G401 (cell line): ENCODE measurements around the gene SLC22A14. TPM values are rescaled to one million over a fixed set of nuclear protein-coding genes. Genes with fewer than 3 reads are reported as not detected.
A peak's percentile ranks its signal among the peaks of the same experiment; 100 is the strongest.

ENCODE experiments used
- DNase-seq: peaks from one replicate; pipeline ENCODE4 v3.0.0-alpha.2; 2015; ENCODE audit warnings: low spot score
- in situ Hi-C: cut with HindIII; loops from 2 replicates; pipeline ENCODE4 v1.10.0; 2016; ENCODE audit warnings: low sequenced_read_pairs, mixed read lengths
- total RNA-seq: library from RNA; depleted of rRNA; stranded (reverse); fragments of >200 nt; shearing (Covaris generic); gene quantifications from 2 replicates; pipeline ENCODE4 v1.2.3, GENCODE V29; 2014

The SLC22A14 gene
- total RNA-seq, 1 experiment from 2014 or later = not detected

DNA sequence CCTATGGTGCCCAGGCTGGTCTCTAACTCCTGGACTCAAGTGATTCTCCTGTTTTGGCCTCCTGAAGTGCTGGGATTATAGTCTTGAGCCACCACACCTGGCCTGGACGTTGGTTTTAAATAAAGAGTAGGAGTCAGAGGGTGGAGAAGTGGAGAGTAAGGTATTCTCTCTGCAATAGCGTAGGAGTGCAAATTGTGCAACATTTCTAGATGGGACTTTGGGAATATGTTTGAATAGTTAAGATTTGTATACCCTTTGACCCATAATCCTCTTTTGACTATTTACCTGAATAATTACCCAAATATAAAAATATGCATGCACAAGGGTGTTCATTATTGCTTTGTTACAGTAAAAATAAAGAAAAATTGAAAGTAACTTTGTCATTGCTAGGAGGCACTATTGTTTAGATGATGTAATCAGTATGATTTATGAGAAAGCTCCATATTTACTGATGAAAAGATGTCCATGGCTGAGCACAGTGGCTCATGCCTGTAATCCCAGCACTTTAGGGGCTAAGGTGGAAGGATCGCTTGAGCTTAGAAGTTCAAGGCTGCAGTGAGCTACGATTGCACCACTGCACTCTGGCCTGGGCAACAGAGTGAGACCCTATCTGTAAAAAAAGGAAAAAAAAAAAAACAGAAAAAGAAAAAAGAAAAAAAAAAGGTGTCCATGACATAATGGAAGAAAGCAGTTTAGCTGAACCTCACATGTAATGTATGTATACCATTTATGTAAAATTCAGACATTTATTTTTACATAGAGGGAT, 49.3 kb downstream of the SLC22A14 start:
- in situ Hi-C loops = no loop called here

DNA sequence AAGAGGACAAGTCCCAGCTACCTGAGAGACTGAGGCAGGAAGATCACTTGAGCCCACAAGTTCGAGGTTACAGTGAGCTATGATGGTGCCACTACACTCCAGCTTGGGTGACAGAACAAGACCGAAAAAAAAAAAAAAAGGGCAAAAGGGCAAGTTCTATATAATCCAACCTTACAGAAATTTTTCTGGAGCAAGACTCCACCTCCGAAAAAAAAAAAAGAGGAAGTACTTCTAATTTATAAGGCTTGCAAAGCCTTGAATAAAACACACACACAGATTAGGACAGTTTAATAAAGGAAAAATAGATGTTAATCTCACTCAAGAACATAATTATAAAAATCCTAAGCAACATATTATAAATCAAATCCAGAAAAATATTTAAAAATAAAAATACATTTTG, 50.1 kb downstream of the SLC22A14 start:
- no peak for DNase-seq
- in situ Hi-C loops = no loop called here

More for the DNA sequence above, 49.3 kb downstream of the SLC22A14 start:
- DNase-seq = no peak

DNA sequence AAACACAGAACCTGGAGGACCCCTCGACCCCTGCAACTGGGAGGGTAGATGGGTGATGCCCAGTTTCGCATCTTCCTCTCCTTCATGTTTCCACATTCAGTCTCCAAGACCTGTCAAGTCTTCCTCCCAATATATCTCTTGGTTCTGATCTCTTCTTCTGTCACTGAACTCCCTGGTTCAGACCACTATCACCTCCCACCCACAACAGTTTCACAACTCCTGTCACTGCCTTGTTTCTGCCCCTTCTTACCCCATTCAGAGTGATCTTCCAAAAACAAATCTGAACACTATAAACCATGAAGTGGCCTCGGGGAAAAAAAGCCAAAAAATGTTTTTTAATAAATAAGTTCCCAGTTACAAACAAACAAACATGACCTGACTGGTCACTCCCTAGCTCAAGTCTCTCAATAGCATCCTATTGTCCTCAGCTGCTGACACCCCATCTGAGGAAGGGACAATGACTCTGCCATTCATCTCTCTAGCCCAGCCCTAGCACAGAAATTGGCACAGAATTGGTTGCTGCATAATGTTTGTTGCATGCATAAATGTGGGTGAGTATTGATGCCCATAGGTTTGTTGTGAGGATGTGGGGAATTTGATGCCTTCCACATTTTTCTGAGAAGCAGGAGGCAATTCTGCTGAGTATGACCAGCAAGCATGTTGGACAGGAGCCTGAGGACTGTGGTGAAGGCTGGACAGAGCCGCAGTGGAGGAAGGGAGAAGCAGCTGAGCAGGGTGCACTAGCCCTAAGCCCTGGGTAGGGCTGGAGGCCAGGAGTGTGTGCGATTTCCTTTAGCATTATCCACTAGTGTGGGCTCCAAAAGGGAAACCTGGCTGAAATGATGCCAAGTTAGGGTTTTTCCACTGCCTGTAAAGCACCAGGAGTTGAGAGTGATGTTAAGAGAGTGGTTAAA, 52.3 kb downstream of the SLC22A14 start:
- in situ Hi-C loops = no loop called here
- DNase-seq = no peak

DNA sequence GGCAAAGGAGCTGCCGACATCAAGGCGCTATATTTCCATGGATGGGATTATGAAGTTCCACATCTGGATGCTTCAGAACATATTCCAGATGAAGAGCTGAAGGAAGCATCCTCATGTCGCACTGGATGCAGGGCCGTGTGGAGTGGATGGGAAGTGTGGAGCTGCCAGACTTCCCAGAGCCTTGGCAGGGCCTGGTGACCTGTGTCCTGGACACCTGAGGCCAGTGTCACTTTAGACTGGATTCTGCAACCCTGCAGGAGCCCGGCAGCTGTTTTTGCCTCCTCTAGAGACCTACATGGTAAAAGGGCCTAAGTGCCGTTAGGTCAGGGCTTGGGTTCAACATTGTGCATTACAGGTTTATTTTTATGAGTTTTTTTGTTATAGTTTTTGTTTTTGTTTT, 53.2 kb downstream of the SLC22A14 start:
- in situ Hi-C loops = no loop called here
- DNase-seq = no peak

DNA sequence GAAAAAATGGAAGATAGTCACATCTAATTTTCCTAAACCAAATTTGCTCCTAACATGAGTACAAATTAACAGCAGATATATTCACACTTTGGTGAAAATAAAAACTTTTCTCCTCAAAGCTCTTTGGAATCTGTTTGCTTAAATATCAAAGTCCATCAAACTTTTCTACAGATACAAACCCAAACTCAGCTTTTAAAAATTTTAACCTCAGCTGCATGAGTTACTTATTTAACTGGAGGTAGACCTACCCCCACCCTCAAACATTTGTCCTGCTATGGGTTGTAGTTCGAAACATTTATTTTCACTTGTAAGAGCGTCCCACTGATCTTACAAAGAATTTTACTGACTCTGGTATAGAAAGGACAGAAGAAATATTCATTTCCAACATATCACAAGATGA, 55.6 kb downstream of the SLC22A14 start:
- DNase-seq = no peak
- in situ Hi-C loops = no loop called here

DNA sequence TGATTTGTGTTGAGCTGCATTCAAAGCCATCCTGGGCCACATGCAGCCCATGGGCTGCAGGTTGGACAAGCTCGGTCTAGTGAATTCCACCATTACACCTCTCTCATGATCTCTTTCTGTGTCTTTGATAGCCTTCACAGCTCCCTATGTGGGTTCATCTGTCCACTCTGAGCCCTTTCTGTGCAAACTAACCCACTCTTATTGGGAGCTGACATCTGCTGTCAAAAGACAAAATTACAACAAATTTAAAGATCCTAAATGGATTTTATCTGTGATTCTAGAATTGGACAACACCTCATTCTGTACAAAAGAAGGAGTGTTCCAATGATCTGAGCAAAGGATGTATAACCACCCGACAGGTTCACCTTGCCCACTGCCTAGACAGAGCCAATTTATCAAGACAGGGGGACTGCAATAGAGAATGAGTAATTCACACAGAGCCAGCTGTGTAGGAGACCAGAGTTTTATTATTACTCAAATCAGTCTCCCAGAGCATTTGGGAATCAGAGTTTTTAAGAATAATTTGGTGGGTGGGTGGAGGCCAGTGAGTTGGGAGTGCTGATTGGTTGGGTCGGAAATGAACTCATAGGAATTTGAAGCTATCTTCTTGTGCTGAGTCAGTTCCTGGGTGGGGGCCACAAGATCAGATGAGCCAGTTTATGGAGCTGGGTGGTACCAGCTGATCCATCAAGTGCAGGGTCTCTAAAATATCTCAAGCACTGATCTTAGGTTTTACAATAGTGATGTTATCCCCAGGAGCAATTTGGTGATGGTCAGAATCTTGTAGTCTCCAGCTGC, 61.9 kb downstream of the SLC22A14 start:
- in situ Hi-C loops = no loop called here

DNA sequence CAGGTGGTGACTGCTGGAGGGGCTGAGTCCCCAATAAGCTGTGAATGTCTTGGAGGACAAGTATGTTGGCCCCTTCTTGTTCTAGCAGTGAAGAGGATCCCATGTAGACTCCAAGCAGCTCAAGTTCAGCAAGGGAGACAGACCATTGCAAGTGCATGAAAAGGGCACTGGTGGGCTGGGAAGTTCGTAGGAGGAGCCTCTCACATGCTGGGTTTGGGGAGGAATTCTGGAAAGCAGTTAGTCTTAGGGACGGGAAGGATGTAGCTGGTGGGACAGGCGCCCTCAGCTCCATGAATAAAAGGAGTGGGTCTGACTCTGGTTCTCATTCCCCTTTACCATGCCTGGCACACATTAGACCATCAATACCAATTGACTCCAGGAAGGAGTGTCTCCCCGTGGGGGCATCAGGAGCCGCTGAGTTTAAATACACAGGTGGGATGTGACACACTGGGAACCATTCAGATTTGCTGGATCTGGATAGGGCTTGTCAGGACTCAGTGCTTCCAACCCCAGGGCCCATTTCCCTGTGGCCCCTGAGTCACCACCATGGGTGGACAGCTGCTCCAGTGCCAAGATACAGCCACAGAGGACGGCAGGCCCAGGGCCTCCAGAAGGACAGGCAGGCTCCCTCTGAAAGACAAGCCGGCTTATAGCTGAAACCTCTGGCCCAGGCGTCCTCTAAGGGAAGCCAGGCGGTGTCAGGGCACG, 63.9 kb downstream of the SLC22A14 start:
- in situ Hi-C loops = no loop called here
- DNase-seq = no peak

More for the DNA sequence above, 61.9 kb downstream of the SLC22A14 start:
- DNase-seq = peak; percentile 14

DNA sequence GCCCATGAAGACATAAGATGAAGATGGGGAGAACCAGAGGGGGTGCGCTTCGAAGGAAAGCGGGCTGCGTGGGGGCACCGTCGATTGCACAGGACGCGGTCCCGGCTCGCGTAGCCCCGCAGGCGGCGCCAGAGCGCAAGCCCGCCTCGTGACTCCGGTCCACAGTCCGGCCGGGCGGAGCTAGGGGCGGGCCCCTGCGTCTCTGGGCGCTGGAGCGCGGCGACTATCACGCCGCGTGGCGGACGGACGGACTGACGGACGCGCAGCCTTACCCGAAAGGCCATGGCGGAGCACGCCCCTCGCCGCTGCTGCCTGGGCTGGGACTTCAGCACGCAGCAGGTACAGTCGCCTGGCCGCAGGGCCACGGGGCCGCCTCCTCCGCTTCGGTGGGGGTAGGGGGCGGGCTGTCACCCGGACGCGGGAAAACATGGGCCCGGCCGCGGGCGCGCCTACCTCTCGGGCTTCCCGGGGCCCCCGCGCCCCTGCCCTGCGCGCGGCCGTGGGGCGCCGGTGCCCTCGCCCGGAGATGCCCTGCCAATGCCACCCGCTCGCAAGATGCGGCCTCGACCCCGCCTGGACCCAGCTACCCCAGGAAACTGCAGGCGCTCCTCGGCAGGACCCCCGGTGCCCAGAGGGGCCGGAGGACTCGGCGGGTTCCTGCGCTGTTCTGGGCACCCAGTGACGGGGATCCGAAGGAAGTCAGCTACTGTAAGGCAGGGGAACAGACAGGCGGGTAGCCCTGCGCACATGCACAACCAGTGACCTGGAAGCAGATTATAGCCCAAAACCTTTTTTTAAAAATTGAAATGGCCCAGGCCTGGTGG, 64.7 kb downstream of the SLC22A14 start, which contains the start of gene XYLB:
Gene XYLB, plus strand, starts transcription at position 199 of the 824 bp plus-strand sequence. Its CDS starts 84 bp downstream, at position 283.
- peak; percentile 73 for DNase-seq
- in situ Hi-C loops = no loop called here

DNA sequence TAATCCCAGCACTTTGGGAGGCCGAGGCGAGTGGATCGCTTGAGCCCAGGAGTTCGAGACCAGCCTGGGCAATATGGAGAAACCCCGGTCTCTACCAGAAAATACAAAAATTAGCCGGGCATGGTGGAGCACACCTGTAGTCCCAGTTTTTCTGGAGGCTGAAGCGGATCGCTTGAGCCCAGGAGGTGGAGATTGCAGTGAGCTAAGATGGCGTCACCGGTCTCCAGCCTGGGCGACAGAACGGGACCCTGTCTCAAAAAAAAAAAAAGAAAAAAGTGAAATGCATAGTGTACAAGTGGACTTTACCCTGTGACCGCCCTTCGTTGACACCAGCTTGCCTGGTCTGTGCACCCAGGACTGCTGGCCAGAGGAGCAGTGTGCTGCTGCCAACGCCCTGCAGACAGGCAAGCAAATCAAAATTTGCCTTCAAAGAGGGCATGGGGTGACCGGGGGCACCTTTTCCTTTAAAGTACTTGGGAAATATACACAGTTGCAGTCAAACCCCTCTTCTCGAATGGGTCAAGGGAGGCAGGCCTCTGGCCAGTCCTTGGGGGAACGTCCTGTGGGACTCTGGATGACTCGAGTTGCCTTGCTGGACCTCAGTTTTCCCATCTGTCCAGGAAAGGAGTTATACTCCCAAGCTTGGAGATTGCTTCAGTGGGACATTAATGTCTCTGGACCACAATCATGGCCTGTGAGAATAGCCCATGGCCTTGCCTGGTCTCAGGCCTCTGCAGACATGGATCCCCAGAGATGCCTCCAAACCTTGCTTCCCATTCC, 65.5 kb downstream of the SLC22A14 start:
- DNase-seq = no peak
- in situ Hi-C loops = no loop called here

DNA sequence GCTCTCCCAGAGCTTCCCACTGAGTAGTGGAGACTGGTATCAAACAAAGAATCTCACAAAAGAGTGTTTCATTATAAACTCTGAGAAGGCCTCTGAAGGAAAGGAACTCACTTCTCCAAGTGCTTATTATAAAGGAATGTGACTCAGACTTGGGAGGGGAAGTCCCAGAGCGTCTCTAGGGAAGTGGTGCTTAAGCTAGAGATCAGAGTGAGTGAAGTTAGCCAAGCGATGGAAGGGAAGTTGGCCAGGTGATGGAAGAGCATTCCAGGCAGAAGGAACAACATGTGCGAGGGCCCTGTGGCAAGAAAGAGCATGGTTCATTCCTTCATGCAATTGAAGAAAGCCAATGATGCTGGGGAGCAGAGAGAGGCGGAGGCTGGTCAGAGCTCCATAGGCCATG, 66.8 kb downstream of the SLC22A14 start:
- in situ Hi-C loops = no loop called here
- DNase-seq = no peak

DNA sequence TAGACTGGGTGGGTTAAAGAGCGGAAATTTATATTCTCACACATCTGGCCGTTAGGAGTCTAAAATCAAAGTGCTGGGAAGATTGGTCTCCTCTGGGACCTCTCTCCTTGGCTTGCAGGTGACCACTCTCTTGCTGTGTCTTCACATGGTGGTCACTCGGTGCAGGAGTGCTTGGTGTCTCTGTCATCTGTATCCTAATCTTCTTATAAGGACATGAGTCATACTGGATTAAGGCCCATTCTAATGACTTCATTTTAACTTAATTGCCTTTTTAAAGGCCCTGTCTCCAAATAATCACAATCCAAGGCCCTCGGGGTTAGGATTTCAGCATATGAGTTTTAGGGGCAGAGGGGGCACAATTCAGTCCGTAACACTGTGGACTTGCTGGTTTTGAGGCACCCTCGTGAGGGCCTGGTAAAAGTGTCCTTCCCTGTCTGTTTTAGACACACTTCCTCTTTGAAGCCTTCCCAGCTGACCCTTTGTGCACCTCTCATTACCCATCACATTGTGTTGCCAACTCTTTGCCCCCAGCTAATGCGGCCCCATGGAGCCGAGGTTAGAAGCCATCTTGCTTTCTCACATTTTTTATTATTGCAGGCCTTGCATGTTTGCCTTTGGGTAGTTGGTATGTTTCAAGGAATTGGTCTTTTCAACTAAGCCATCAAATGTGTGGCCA, 67.7 kb downstream of the SLC22A14 start:
- DNase-seq = no peak
- in situ Hi-C loops = no loop called here

DNA sequence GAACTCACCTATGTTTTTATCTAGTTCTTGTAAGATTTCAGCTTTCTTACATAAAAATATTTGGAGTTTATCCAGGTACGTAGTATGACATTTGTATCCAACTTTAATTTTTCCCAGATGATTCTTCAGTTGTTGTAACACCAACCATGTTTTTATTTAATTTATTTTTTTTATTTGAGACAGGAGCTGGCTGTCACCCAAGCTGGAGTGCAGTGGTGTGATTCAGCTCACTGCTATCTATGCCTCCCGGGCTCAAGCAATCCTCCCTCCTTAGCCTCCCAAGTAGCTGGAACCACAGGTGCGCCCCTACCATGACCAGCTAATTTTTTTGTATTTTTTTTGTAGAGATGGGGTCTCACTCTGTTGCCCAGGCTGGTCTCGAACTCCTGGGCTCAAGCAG, 71.1 kb downstream of the SLC22A14 start:
- in situ Hi-C loops = no loop called here
- DNase-seq = no peak

DNA sequence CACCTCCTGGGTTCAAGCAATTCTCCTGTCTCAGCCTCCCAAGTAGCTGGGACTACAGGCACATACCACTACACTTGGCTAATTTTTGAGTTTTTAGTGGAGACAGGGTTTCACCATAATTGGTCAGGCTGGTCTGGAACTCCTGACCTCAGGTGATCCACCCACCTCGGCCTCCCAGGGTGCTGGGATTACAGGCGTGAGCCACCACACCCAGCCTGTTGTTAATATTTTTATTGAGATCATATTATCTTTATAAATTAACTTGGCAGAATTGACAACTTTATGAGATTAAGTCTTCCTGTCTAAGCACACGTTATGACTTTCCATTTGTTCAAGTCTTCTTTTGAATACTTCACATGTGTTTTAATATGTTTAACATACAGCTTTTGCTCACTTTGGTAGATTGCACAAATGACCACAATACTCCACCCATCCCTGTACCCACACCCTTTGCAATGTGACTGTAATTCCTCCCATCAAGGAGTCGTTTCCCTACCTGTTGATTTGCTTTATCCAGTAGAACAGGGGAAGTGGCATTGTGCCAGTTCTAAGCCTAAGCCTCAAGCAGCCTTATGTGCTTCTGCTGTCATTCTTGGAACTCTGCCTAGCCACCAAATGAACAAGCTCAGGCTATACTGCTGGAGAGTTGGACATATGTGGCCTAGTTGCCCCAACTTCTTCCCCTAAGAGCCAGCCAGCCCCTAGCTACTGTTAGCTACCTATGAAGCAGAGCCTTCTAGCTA, 72.7 kb downstream of the SLC22A14 start:
- DNase-seq = peak; percentile 89

DNA sequence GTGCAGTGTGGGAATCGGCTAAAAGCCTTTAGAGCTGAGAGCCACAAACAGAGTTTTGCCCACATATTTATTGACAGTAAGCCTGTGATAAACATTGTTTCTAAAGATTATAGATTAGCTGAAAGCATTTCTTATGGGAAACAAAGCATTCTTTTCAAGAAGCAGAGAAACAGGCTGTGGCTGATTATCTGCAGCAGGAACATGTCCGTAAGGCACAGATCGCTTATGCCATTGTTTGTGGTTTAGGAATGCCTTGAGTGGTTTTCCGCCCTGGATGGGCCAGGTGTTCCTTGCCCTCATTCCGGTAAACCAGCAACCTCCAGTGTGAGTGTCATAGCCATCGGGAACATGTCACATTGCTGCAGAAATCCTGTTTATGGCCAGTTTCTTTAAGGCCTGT, 76.9 kb downstream of the SLC22A14 start:
- in situ Hi-C loops = no loop called here
- no peak for DNase-seq

More for the DNA sequence above, 72.7 kb downstream of the SLC22A14 start:
- in situ Hi-C loops = no loop called here

DNA sequence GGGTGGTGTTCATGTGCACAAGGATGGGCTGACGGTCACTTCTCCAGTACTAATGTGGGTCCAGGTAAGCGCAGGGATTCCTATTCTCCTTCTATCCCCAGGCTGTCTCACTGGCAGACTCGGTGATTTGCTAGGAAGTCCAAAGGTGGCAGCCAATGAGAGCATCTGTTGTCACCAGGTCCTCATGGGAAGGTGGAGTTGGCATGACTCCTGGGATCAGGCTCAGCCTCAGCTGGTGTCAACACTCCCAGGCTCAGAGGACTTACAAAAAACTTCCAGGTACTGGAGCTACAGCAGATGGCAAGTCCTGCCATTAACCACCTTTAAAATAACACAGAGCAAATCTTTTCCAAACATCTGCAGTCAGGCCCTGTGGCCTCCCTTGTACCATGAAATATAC, 78.3 kb downstream of the SLC22A14 start:
- in situ Hi-C loops = no loop called here
- no peak for DNase-seq

DNA sequence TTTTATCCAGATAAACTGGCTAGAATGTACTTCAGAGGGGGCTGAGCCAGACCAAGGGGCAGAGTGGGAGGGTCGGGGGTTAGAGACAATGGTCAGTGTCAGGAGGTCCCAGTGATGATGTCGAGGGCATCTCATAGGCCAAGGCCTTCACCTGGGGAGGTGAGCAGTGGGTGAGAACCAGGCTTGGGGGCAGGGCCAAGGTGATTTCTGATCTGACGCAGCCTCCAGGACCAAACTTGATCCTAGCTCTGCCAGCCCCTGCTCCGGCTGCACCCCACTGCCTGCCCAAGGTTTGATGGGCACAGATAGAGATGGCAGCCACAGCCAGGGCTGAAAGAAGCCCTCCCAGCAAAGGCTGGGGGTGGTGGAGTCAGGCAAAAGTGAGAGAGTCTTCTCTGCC, 79.4 kb downstream of the SLC22A14 start:
- in situ Hi-C loops = no loop called here
- no peak for DNase-seq
